Testis (tissue), 3 donors: ENCODE data around the gene ZMYM1. TPM values are rescaled to one million over a fixed set of nuclear protein-coding genes. Genes with fewer than 3 reads are reported as not detected.
"Not testable (repeated sequence)": the region's sequence is repeated elsewhere in the genome, so short reads cannot be mapped to it uniquely, and the experiment has no call there.

Experiments
- DNase-seq: peaks from one replicate; pipeline ENCODE4 v3.0.0-alpha.2; 2019
- H3K27ac ChIP-seq, 2 donors: fragments of 200-600 bp; sonication (generic); one replicate each; pipeline ENCODE4 v1.5.1; 2019
- H3K27me3 ChIP-seq: fragments of 200-600 bp; sonication (generic); one replicate; pipeline ENCODE4 v1.5.1; 2019
- H3K36me3 ChIP-seq: fragments of 200-600 bp; sonication (generic); one replicate; pipeline ENCODE4 v1.5.1; 2017; ENCODE audit warnings: low read depth; ENCODE audit errors: missing control alignments
- H3K4me1 ChIP-seq: fragments of 200-600 bp; sonication (generic); one replicate; pipeline ENCODE4 v1.5.1; 2019
- H3K4me3 ChIP-seq, 2 donors: fragments of 200-600 bp; sonication (generic); one replicate each; pipeline ENCODE4 v1.5.1; 2017 to 2019
- H3K9me3 ChIP-seq: fragments of 200-600 bp; sonication (generic); one replicate; pipeline ENCODE4 v1.5.1; 2017
- CTCF ChIP-seq, 3 experiments: fragments of 450-650 bp in 2 of 3; fragments of 200-600 bp in 1 of 3; sonication (generic) in 1 of 3; IDR thresholded peaks; one replicate each; pipeline ENCODE4 v1.5.1; 2016 to 2019; ENCODE audit warnings: antibody characterized with exemption in 3 of 3, mild to moderate bottlenecking in 2 of 3, moderate library complexity in 1 of 3
- POLR2A ChIP-seq: fragments of 450-650 bp; IDR thresholded peaks from one replicate; pipeline ENCODE4 v1.6.1; 2017; ENCODE audit warnings: antibody characterized with exemption, mild to moderate bottlenecking, moderate library complexity
- WGBS, 2 donors: methylation state at CpG; one replicate each; pipeline ENCODE4 v1.1.5; 2018; 5-methylcytosine and 5-hydroxymethylcytosine counted together
- intact Hi-C: fragments of 100-400 bp; cut with DNase I; formaldehyde crosslinking; loops from one replicate; pipeline ENCODE4 v1.15.1; 2023; ENCODE audit warnings: low total_unique reads
- polyA plus RNA-seq: library from polyadenylated mRNA; stranded (reverse); fragments of 350-450 nt; fragmentation: Illumina TruSeq; extraction: RNeasy Lipid Tissue Mini Kit (QIAGEN cat#74804); gene quantifications from one replicate; pipeline ENCODE4 v1.2.3, GENCODE V29; 2014; ENCODE audit warnings: low read depth, low replicate concordance; ENCODE audit not compliant: insufficient read depth
- total RNA-seq, 2 donors: library from RNA; depleted of rRNA; stranded (reverse); fragments of >200 nt; gene quantifications; one replicate each; pipeline ENCODE4 v1.2.3, GENCODE V29; 2016

ZMYM1 gene
- total and polyA plus RNA-seq, 3 donors from 2014 or later: 10.8 to 24.2 (median 20.7) TPM

- no peak for TF ChIP-seq POLR2A
- no peak for TF ChIP-seq CTCF (IDR thresholded peaks at IDR 0.05)
- intact Hi-C loops: no loop called here
- Histone ChIP-seq H3K27me3 (no peaks in the 10 kb centered on the region), H3K27ac (no peak overlapping the region), H3K4me1 (no peaks in the 10 kb centered on the region), H3K4me3 (no peak overlapping the region), H3K9me3 (no peaks in the 10 kb centered on the region), H3K36me3 (no peaks in the 10 kb centered on the region)
- no peak for DNase-seq
- WGBS, 2 donors: 40 to 58% methylated on average over 12 of the region's 12 CpGs
These were observed 64.7 kb downstream of the ZMYM1 start for GRCh38 chr1:35143737-35144508.

- peak; percentile 15 for DNase-seq
- WGBS, 2 donors: 41 to 61% methylated on average over 13 of the region's 13 CpGs
- H3K4me1 ChIP-seq, H3K9me3 ChIP-seq, H3K4me3 ChIP-seq, H3K27me3 ChIP-seq, H3K36me3 ChIP-seq, intact Hi-C loops: not testable (repeated sequence)
- H3K27ac ChIP-seq: peak overlapping the region in 1 of 2 donors; percentile 24
These were observed 66.8 kb downstream of the ZMYM1 start for GRCh38 chr1:35145892-35146549.

- WGBS, 2 donors: 95 to 97% methylated on average over 5 of the region's 5 CpGs
- DNase-seq: no peak
- TF ChIP-seq CTCF (IDR thresholded peaks at IDR 0.05) (no peak), POLR2A (no peak)
- no peaks in the 10 kb centered on the region for H3K4me1 ChIP-seq
- no peaks in the 10 kb centered on the region for H3K27me3 ChIP-seq
- H3K9me3 ChIP-seq: no peaks in the 10 kb centered on the region
- intact Hi-C loops: no loop called here
- no peak overlapping the region for H3K4me3 ChIP-seq
- no peaks in the 10 kb centered on the region for H3K36me3 ChIP-seq
- no peak overlapping the region for H3K27ac ChIP-seq
These were observed 72.0 kb downstream of the ZMYM1 start for GRCh38 chr1:35151220-35151619.

GRCh38 chr1:35164893-35165292 is 85.7 kb downstream of the ZMYM1 start:
- Histone ChIP-seq H3K4me3 (no peak overlapping the region), H3K9me3 (no peaks in the 10 kb centered on the region), H3K36me3 (no peaks in the 10 kb centered on the region), H3K27ac (no peak overlapping the region), H3K4me1 (no peaks in the 10 kb centered on the region), H3K27me3 (no peaks in the 10 kb centered on the region)
- no peak for TF ChIP-seq POLR2A
- TF ChIP-seq CTCF (IDR thresholded peaks at IDR 0.05): no peak
- DNase-seq: no peak
- intact Hi-C loops: no loop called here
- 93 to 98% methylated on average over 3 of the region's 3 CpGs for WGBS, 2 donors

Other genes starting within 250 kb of the ZMYM1 start
- gene SMIM12, start 219.6 kb upstream of the ZMYM1 start, total RNA-seq: 10 to 100 TPM; 25.8 to 27.1 TPM
- gene SMIM12, start 219.6 kb upstream of the ZMYM1 start, polyA plus RNA-seq: 52.3 TPM
- 10 to 100 TPM; 19.8 to 22.5 TPM for gene DLGAP3, start 149.7 kb upstream of the ZMYM1 start, total RNA-seq
- 10.6 TPM for gene DLGAP3, start 149.7 kb upstream of the ZMYM1 start, polyA plus RNA-seq
- gene TMEM35B, start 94.0 kb upstream of the ZMYM1 start, total RNA-seq: 10 to 100 TPM; 43.5 to 54.8 TPM
- 55.8 TPM for gene TMEM35B, start 94.0 kb upstream of the ZMYM1 start, polyA plus RNA-seq
- gene ZMYM6, start 47.4 kb upstream of the ZMYM1 start, total RNA-seq: 10 to 100 TPM; 35.4 to 40.0 TPM
- 16.0 TPM for gene ZMYM6, start 47.4 kb upstream of the ZMYM1 start, polyA plus RNA-seq
- gene SFPQ, start 113.8 kb downstream of the ZMYM1 start, total RNA-seq: 100 to 1,000 TPM; 417 to 436 TPM
- 297 TPM for gene SFPQ, start 113.8 kb downstream of the ZMYM1 start, polyA plus RNA-seq
- 10 to 100 TPM; 63.5 to 73.5 TPM for gene ZMYM4, start 189.3 kb downstream of the ZMYM1 start, total RNA-seq
- gene ZMYM4, start 189.3 kb downstream of the ZMYM1 start, polyA plus RNA-seq: 68.6 TPM